ENCODE results near the gene EGLN1. TPM values are rescaled to one million over a fixed set of nuclear protein-coding genes. Genes with fewer than 3 reads are reported as not detected.

Gene EGLN1
- polyA plus RNA-seq, 2 of the 4 experiments (the other 2 are of a cell fraction), result 57.7 to 156 TPM

- TF ChIP-seq HMGXB4 (CRISPR knock-in tag; IDR thresholded peaks at IDR 0.05; ENCODE audit: borderline replicate concordance) (no peak), SREBF2 (IDR thresholded peaks at IDR 0.05) (no peak), POLR2A (IDR thresholded peaks at IDR 0.05; ENCODE audit: low read length) (no peak), PBX3 (IDR thresholded peaks at IDR 0.05) (0 out of 2 replicates have a peak, but pooled peaks have one; percentile 33), FOSL2 (IDR thresholded peaks at IDR 0.05) (peak; percentile 56), FOSL2 (CRISPR knock-in tag; IDR thresholded peaks at IDR 0.05) (peak; percentile 88), CBX2 (IDR thresholded peaks at IDR 0.05; ENCODE audit: borderline replicate concordance, low read depth) (no peak), EP300 (IDR thresholded peaks at IDR 0.05) (peak; percentile 42 to 59; a peak in 2 of 5 replicates), USF2 (IDR thresholded peaks at IDR 0.05) (no peak), ZNF302 (CRISPR knock-in tag; IDR thresholded peaks at IDR 0.05) (no peak), GATA3 (IDR thresholded peaks at IDR 0.05; ENCODE audit: borderline replicate concordance) (peak; percentile 76; the same call in 1 of the 2 replicates), ESRRA (IDR thresholded peaks at IDR 0.05; ENCODE audit: borderline replicate concordance, low read length) (no peak), SMC3 (IDR thresholded peaks at IDR 0.05) (no peak), MAFK (IDR thresholded peaks at IDR 0.05; ENCODE audit: partially characterized antibody) (no peak), NR3C1 (IDR thresholded peaks at IDR 0.05) (no peak), MAX (IDR thresholded peaks at IDR 0.05) (peak; percentile 60; the same call in 1 of the 2 replicates), HOXB5 (CRISPR knock-in tag; IDR thresholded peaks at IDR 0.05) (no peak), CHD2 (IDR thresholded peaks at IDR 0.05; ENCODE audit: low read length, partially characterized antibody) (no peak), RNF2 (IDR thresholded peaks at IDR 0.05; ENCODE audit: borderline replicate concordance, low read depth) (no peak), RCOR1 (IDR thresholded peaks at IDR 0.05; ENCODE audit: low read depth, low read length) (no peak), ZSCAN20 (CRISPR knock-in tag; IDR thresholded peaks at IDR 0.05) (no peak)
Observed at GRCh38 chr1:231395076-231395997, 26.8 kb downstream of the EGLN1 start (continued).

GRCh38 chr1:231393668-231394067 is 28.4 kb downstream of the EGLN1 start:
- ATAC-seq (peak; percentile 23 to 44; a peak in 3 of 6 replicates), DNase-seq (ENCODE audit: low read depth in 1 of 2, low spot score in 1 of 2) (peak; percentile 60 to 65), FAIRE-seq (peak; percentile 84)
- Histone ChIP-seq H3K4me1 (peaks cover 87% of the 10 kb centered on the region), H3K9me3 (no peaks in the 10 kb centered on the region), H3K4me3 (no peak overlapping the region; the same call in 2 of the 3 replicates), H3K4me2 (peak overlapping the region; percentile 80), H3K27ac (peak overlapping the region; percentile 80 to 87)
- CTCF ChIA-PET, result interaction anchor here (0.7 to 2.5 kb wide), 10 partner anchors 10 to 134 kb away, joined by 3 to 8 read pairs (median 4); partner anchors contain the start of genes EGLN1 and TSNAX
- POLR2A ChIA-PET, result no interaction called here
- TF ChIP-seq MAX (IDR thresholded peaks at IDR 0.05), result no peak
- TF ChIP-seq CBX8 (IDR thresholded peaks at IDR 0.05), result no peak
- no peak for TF ChIP-seq RCOR1 (IDR thresholded peaks at IDR 0.05; ENCODE audit: low read depth, low read length)
- TF ChIP-seq SMC3 (IDR thresholded peaks at IDR 0.05), result 0 out of 3 replicates have a peak, but pooled peaks have one; percentile 10
- no peak for TF ChIP-seq HDAC2 (IDR thresholded peaks at IDR 0.05)
- TF ChIP-seq ATOH8 (CRISPR knock-in tag; IDR thresholded peaks at IDR 0.05; ENCODE audit: low read depth), result no peak
- 0 out of 3 replicates have a peak, but pooled peaks have one; percentile 12 for TF ChIP-seq CTCF (IDR thresholded peaks at IDR 0.05)
- no peak for TF ChIP-seq USF2 (IDR thresholded peaks at IDR 0.05)
- TF ChIP-seq CEBPB (IDR thresholded peaks at IDR 0.05), result no peak
- no peak for TF ChIP-seq BCL3 (IDR thresholded peaks at IDR 0.05)
- no peak for TF ChIP-seq EHF (CRISPR knock-in tag; IDR thresholded peaks at IDR 0.05)
- TF ChIP-seq POLR2A (IDR thresholded peaks at IDR 0.05; ENCODE audit: low read length), result no peak
- TF ChIP-seq RARB (CRISPR knock-in tag; IDR thresholded peaks at IDR 0.05), result no peak
- no peak for TF ChIP-seq FOSL2 (IDR thresholded peaks at IDR 0.05)
- peak; percentile 38; the same call in 1 of the 2 replicates for TF ChIP-seq FOSL2 (CRISPR knock-in tag; IDR thresholded peaks at IDR 0.05)

Measured in A549 (cell line).